NCI-H2171 (cell line): ENCODE data around the gene DYNAP.

Experiments used
- DNase-seq: peaks from one replicate; lab custom pipeline; 2025; lab: John Stamatoyannopoulos, UW

Gene DYNAP

GRCh38 chr18:54636217-54636616 is 45.2 kb downstream of the DYNAP start:
- DNase-seq, result no peak

DNA sequence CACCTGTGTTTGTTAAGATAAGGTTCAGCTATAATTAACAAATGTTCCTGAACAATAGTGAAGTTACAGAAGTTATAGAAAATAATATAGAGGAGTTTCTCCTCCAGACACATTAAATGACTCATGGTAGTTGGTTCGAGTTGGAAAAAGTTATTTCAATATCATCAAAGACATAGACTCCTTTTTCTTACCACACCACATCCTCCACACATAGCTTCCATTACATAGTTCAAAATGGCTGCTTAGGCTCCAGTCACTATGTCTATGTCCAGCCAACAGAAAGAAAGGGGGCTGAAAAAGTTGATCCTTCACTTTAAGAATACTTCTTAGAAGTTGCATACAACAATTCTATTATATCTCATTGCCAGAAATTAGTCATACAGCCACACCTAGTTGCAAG is 50.7 kb downstream of the DYNAP start:
- DNase-seq, result no peak

GRCh38 chr18:54647176-54647575 is 56.1 kb downstream of the DYNAP start:
- DNase-seq, result no peak
